Measurements from ENCODE around the gene INPP4B.

INPP4B gene

DNA sequence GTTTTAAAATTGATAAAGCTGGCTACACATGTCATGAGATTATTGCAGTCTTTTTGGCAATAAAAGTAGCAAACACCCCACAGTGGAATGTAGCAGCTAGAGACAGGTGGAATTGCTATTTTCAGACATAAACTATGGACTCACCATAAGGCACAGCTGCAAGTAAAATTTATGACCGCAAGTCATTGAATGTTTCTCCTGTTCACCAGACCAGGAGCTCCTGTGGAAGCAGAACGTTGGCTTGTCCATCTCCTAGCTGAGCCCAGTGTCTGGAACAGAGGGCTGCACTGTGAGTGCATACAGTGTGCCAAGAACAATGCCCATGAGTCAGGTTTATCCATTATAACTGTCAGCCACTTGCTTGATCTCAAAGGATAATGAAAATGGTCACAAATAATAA, 538.2 kb downstream of the INPP4B start:
- Histone ChIP-seq H3K4me1 (ENCODE audit: insufficient read depth, low read length) (no peaks in the 10 kb centered on the region), H3K9ac (ENCODE audit: low read length) (no peak overlapping the region), H3K4me3 (ENCODE audit: low read depth in 1 of 2, low read length in 2 of 2) (no peak overlapping the region), H3K27me3 (ENCODE audit: control insufficient read depth in 1 of 2, insufficient read depth in 2 of 2, low read length in 2 of 2) (no peaks in the 10 kb centered on the region), H3K36me3 (ENCODE audit: insufficient read depth, low read length) (no peaks in the 10 kb centered on the region), H3K9me3 (ENCODE audit: low read length) (no peaks in the 10 kb centered on the region), H3K27ac (ENCODE audit: low read depth, low read length) (no peak overlapping the region)

- Histone ChIP-seq H3K4me3 (ENCODE audit: low read depth in 1 of 2, low read length in 2 of 2) (no peak overlapping the region), H3K27ac (ENCODE audit: low read depth, low read length) (no peak overlapping the region), H3K27me3 (ENCODE audit: control insufficient read depth in 1 of 2, insufficient read depth in 2 of 2, low read length in 2 of 2) (no peaks in the 10 kb centered on the region), H3K9ac (ENCODE audit: low read length) (no peak overlapping the region), H3K36me3 (ENCODE audit: insufficient read depth, low read length) (no peaks in the 10 kb centered on the region), H3K4me1 (ENCODE audit: insufficient read depth, low read length) (no peaks in the 10 kb centered on the region), H3K9me3 (ENCODE audit: low read length) (no peaks in the 10 kb centered on the region)
These were observed 548.8 kb downstream of the INPP4B start for GRCh38 chr4:142297313-142297712.

- no peak overlapping the region for H3K27ac ChIP-seq (ENCODE audit: low read depth, low read length)
- no peak overlapping the region for H3K4me3 ChIP-seq (ENCODE audit: low read depth in 1 of 2, low read length in 2 of 2)
- no peak overlapping the region for H3K9ac ChIP-seq (ENCODE audit: low read length)
- H3K27me3 ChIP-seq (ENCODE audit: control insufficient read depth in 1 of 2, insufficient read depth in 2 of 2, low read length in 2 of 2), result no peaks in the 10 kb centered on the region
- no peaks in the 10 kb centered on the region for H3K9me3 ChIP-seq (ENCODE audit: low read length)
- H3K4me1 ChIP-seq (ENCODE audit: insufficient read depth, low read length), result no peaks in the 10 kb centered on the region
- no peaks in the 10 kb centered on the region for H3K36me3 ChIP-seq (ENCODE audit: insufficient read depth, low read length)
These were observed 552.6 kb downstream of the INPP4B start for GRCh38 chr4:142293536-142293935.

GRCh38 chr4:142292231-142292630, 553.9 kb downstream of the INPP4B start:
- H3K27ac ChIP-seq (ENCODE audit: low read depth, low read length), result no peak overlapping the region
- H3K36me3 ChIP-seq (ENCODE audit: insufficient read depth, low read length), result no peaks in the 10 kb centered on the region
- H3K9me3 ChIP-seq (ENCODE audit: low read length), result no peaks in the 10 kb centered on the region
- no peaks in the 10 kb centered on the region for H3K4me1 ChIP-seq (ENCODE audit: insufficient read depth, low read length)
- H3K27me3 ChIP-seq (ENCODE audit: control insufficient read depth in 1 of 2, insufficient read depth in 2 of 2, low read length in 2 of 2), result no peaks in the 10 kb centered on the region
- H3K4me3 ChIP-seq (ENCODE audit: low read depth in 1 of 2, low read length in 2 of 2), result no peak overlapping the region
- H3K9ac ChIP-seq (ENCODE audit: low read length), result no peak overlapping the region

- Histone ChIP-seq H3K4me1 (ENCODE audit: insufficient read depth, low read length) (no peaks in the 10 kb centered on the region), H3K9me3 (ENCODE audit: low read length) (no peaks in the 10 kb centered on the region), H3K27me3 (ENCODE audit: control insufficient read depth in 1 of 2, insufficient read depth in 2 of 2, low read length in 2 of 2) (no peaks in the 10 kb centered on the region), H3K9ac (ENCODE audit: low read length) (no peak overlapping the region), H3K4me3 (ENCODE audit: low read depth in 1 of 2, low read length in 2 of 2) (no peak overlapping the region), H3K36me3 (ENCODE audit: insufficient read depth, low read length) (no peaks in the 10 kb centered on the region), H3K27ac (ENCODE audit: low read depth, low read length) (no peak overlapping the region)
These were observed 554.6 kb downstream of the INPP4B start for GRCh38 chr4:142291299-142292050.

DNA sequence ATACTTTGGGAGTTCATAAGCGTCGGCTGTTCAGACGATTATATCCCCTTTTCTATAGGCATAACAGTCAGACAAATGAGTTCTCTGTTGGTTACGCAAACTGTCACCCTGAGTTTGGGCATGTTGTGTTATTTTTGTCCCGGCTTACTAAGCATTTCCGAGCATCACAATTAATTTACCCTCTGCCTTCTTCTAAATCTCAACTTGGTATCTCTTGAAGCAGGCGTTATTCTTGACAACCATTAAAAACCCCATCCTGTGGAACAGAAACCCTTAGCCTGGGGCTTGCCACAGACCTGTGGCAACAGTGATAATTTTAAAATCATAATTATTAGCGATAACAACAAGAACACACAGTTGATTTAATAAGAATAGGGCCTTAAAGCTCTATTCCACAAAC, 558.7 kb downstream of the INPP4B start:
- Histone ChIP-seq H3K36me3 (ENCODE audit: insufficient read depth, low read length) (no peaks in the 10 kb centered on the region), H3K9ac (ENCODE audit: low read length) (no peak overlapping the region), H3K4me3 (ENCODE audit: low read depth in 1 of 2, low read length in 2 of 2) (no peak overlapping the region), H3K9me3 (ENCODE audit: low read length) (no peaks in the 10 kb centered on the region), H3K27me3 (ENCODE audit: control insufficient read depth in 1 of 2, insufficient read depth in 2 of 2, low read length in 2 of 2) (no peaks in the 10 kb centered on the region), H3K27ac (ENCODE audit: low read depth, low read length) (no peak overlapping the region), H3K4me1 (ENCODE audit: insufficient read depth, low read length) (no peaks in the 10 kb centered on the region)

- Histone ChIP-seq H3K36me3 (ENCODE audit: insufficient read depth, low read length) (no peaks in the 10 kb centered on the region), H3K4me1 (ENCODE audit: insufficient read depth, low read length) (no peaks in the 10 kb centered on the region), H3K9ac (ENCODE audit: low read length) (no peak overlapping the region), H3K4me3 (ENCODE audit: low read depth in 1 of 2, low read length in 2 of 2) (no peak overlapping the region), H3K27me3 (ENCODE audit: control insufficient read depth in 1 of 2, insufficient read depth in 2 of 2, low read length in 2 of 2) (no peaks in the 10 kb centered on the region), H3K27ac (ENCODE audit: low read depth, low read length) (no peak overlapping the region), H3K9me3 (ENCODE audit: low read length) (no peaks in the 10 kb centered on the region)
These were observed 560.9 kb downstream of the INPP4B start for GRCh38 chr4:142285222-142285583.

- no peak overlapping the region for H3K9ac ChIP-seq (ENCODE audit: low read length)
- no peaks in the 10 kb centered on the region for H3K27me3 ChIP-seq (ENCODE audit: control insufficient read depth in 1 of 2, insufficient read depth in 2 of 2, low read length in 2 of 2)
- no peak overlapping the region for H3K27ac ChIP-seq (ENCODE audit: low read depth, low read length)
- H3K36me3 ChIP-seq (ENCODE audit: insufficient read depth, low read length), result no peaks in the 10 kb centered on the region
- H3K9me3 ChIP-seq (ENCODE audit: low read length), result no peaks in the 10 kb centered on the region
- no peaks in the 10 kb centered on the region for H3K4me1 ChIP-seq (ENCODE audit: insufficient read depth, low read length)
- H3K4me3 ChIP-seq (ENCODE audit: low read depth in 1 of 2, low read length in 2 of 2), result no peak overlapping the region
These were observed 561.5 kb downstream of the INPP4B start for GRCh38 chr4:142284402-142285221.

GRCh38 chr4:142282870-142283431, 563.1 kb downstream of the INPP4B start:
- H3K27me3 ChIP-seq (ENCODE audit: control insufficient read depth in 1 of 2, insufficient read depth in 2 of 2, low read length in 2 of 2), result no peaks in the 10 kb centered on the region
- H3K36me3 ChIP-seq (ENCODE audit: insufficient read depth, low read length), result no peaks in the 10 kb centered on the region
- no peak overlapping the region for H3K4me3 ChIP-seq (ENCODE audit: low read depth in 1 of 2, low read length in 2 of 2)
- H3K4me1 ChIP-seq (ENCODE audit: insufficient read depth, low read length), result no peaks in the 10 kb centered on the region
- H3K27ac ChIP-seq (ENCODE audit: low read depth, low read length), result no peak overlapping the region
- H3K9me3 ChIP-seq (ENCODE audit: low read length), result no peaks in the 10 kb centered on the region
- H3K9ac ChIP-seq (ENCODE audit: low read length), result no peak overlapping the region

- Histone ChIP-seq H3K4me1 (ENCODE audit: insufficient read depth, low read length) (no peaks in the 10 kb centered on the region), H3K9me3 (ENCODE audit: low read length) (no peaks in the 10 kb centered on the region), H3K36me3 (ENCODE audit: insufficient read depth, low read length) (no peaks in the 10 kb centered on the region), H3K9ac (ENCODE audit: low read length) (no peak overlapping the region), H3K27me3 (ENCODE audit: control insufficient read depth in 1 of 2, insufficient read depth in 2 of 2, low read length in 2 of 2) (no peaks in the 10 kb centered on the region), H3K27ac (ENCODE audit: low read depth, low read length) (no peak overlapping the region), H3K4me3 (ENCODE audit: low read depth in 1 of 2, low read length in 2 of 2) (no peak overlapping the region)
These were observed 564.1 kb downstream of the INPP4B start for GRCh38 chr4:142281999-142282398.

DNA sequence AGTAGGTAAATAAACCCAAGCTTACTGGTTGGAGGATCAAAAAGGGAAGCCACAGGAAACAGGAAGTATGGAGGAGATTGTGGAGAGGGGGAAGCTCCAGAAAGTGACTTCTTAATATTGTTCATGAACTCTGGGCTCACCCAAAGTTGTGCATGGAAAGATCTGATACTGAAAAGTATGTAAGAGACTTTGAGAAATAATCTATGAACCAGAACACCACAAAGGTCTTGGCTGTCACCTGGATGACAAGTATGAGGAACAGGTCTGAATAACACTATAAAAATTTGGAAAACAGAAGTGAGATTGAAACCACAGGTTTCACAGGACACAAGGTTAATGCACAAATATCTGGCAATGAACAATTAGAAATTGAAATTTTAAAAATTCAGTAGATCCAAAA, 567.4 kb downstream of the INPP4B start:
- Histone ChIP-seq H3K36me3 (ENCODE audit: insufficient read depth, low read length) (no peaks in the 10 kb centered on the region), H3K9me3 (ENCODE audit: low read length) (no peaks in the 10 kb centered on the region), H3K4me3 (ENCODE audit: low read depth in 1 of 2, low read length in 2 of 2) (no peak overlapping the region), H3K4me1 (ENCODE audit: insufficient read depth, low read length) (no peaks in the 10 kb centered on the region), H3K27ac (ENCODE audit: low read depth, low read length) (no peak overlapping the region), H3K27me3 (ENCODE audit: control insufficient read depth in 1 of 2, insufficient read depth in 2 of 2, low read length in 2 of 2) (no peaks in the 10 kb centered on the region), H3K9ac (ENCODE audit: low read length) (no peak overlapping the region)
